Endothelial cell of umbilical vein (primary cell): ENCODE measurements around the gene ZNF525. TPM values are rescaled to one million over a fixed set of nuclear protein-coding genes. Genes with fewer than 3 reads are reported as not detected.
"Not testable (repeated sequence)": the region's sequence is repeated elsewhere in the genome, so short reads cannot be mapped to it uniquely, and the experiment has no call there.

ENCODE experiments used
- BruUV-seq: library from RNA; stranded (reverse); fragments of 400-500 nt; replicated peaks from 2 replicates; lab custom pipeline; 2021; lab: Mats Ljungman, UMichigan
- CTCF ChIA-PET: fragments of 300-600, 350-600 bp; sonication (Branson Sonifier 250); formaldehyde crosslinking; loops from one replicate; lab custom pipeline; 2021; ENCODE audit warnings: antibody characterized with exemption, inconsistent platforms; lab: Charles Lee
- POLR2A ChIA-PET: fragments of 300-600, 350-600 bp; sonication (Branson Sonifier 250); formaldehyde crosslinking; loops from one replicate; lab custom pipeline; 2021; ENCODE audit warnings: antibody characterized with exemption, inconsistent platforms; lab: Charles Lee
- DNase-seq: peaks from one replicate; pipeline ENCODE4 v3.0.0-alpha.2; 2011; ENCODE audit warnings: low read depth, low spot score
- FAIRE-seq: peaks from 2 replicates; lab custom pipeline; 2011; peaks lifted over from hg19 to GRCh38; lab: Jason Lieb, UNC
- H2AFZ ChIP-seq: 2 replicates; pipeline ENCODE4 v1.6.0; 2012; ENCODE audit warnings: low read depth, low read length, control low read depth, inconsistent platforms
- H3K27ac ChIP-seq: 2 replicates; pipeline ENCODE4 v1.5.1; 2011; ENCODE audit warnings: low read depth, mild to moderate bottlenecking, control low read depth, low read length, moderate library complexity; ENCODE audit not compliant: insufficient read depth
- H3K27me3 ChIP-seq, 2 experiments: 2 replicates each; pipeline versions ENCODE4 v1.6.0 to v1.6.1; 2011; ENCODE audit warnings: low read length in 2 of 2, mixed read lengths in 1 of 2; ENCODE audit not compliant: control insufficient read depth in 2 of 2, insufficient read depth in 2 of 2
- H3K36me3 ChIP-seq, 2 experiments: 2 replicates in 1 of 2; 3 replicates in 1 of 2; pipeline ENCODE4 v1.5.1; 2011; ENCODE audit warnings: low read length in 2 of 2, mild to moderate bottlenecking in 1 of 2, moderate library complexity in 1 of 2; ENCODE audit not compliant: control insufficient read depth in 2 of 2, insufficient read depth in 2 of 2; ENCODE audit errors: extremely low read depth in 1 of 2
- H3K4me1 ChIP-seq: 3 replicates; pipeline ENCODE4 v1.5.1; 2011; ENCODE audit warnings: mild to moderate bottlenecking, low read length; ENCODE audit not compliant: control insufficient read depth, insufficient read depth; ENCODE audit errors: extremely low read depth
- H3K4me2 ChIP-seq: 2 replicates; pipeline ENCODE4 v1.6.1; 2011; ENCODE audit warnings: low read length, control low read depth, mixed read lengths; ENCODE audit not compliant: insufficient read depth
- H3K4me3 ChIP-seq, 3 experiments: fragments of 200-600 bp in 1 of 3; sonication (generic), shearing (Covaris generic) in 1 of 3; replicated peaks in 1 of 3; 2 replicates each; pipeline ENCODE4 v1.5.1; 2011 to 2016; ENCODE audit warnings: control low read depth in 3 of 3, low read length in 3 of 3, mild to moderate bottlenecking in 2 of 3, inconsistent platforms in 1 of 3, low read depth in 1 of 3, moderate library complexity in 1 of 3; ENCODE audit not compliant: insufficient read depth in 1 of 3
- H3K79me2 ChIP-seq: 2 replicates; pipeline ENCODE4 v1.6.0; 2012; ENCODE audit warnings: low read length, inconsistent platforms; ENCODE audit not compliant: control insufficient read depth, insufficient read depth
- H3K9ac ChIP-seq: replicated peaks from 2 replicates; pipeline ENCODE3; 2011; ENCODE audit warnings: low read length, control low read depth; ENCODE audit not compliant: insufficient read depth; ENCODE audit errors: extremely low read depth
- H3K9me1 ChIP-seq: replicated peaks from 3 replicates; pipeline ENCODE4 v1.6.0; 2011; ENCODE audit warnings: mild to moderate bottlenecking, low read length; ENCODE audit not compliant: control insufficient read depth, insufficient read depth; ENCODE audit errors: extremely low read depth
- H3K9me3 ChIP-seq: replicated peaks from 2 replicates; pipeline ENCODE4 v1.5.1; 2012; ENCODE audit warnings: low read length, inconsistent platforms; ENCODE audit not compliant: control insufficient read depth, insufficient read depth
- H4K20me1 ChIP-seq: replicated peaks from 2 replicates; pipeline ENCODE3; 2011; ENCODE audit warnings: mild to moderate bottlenecking, low read length; ENCODE audit not compliant: control insufficient read depth, insufficient read depth; ENCODE audit errors: extremely low read depth
- CTCF ChIP-seq, 2 donors: IDR thresholded peaks; 1 replicate in 1 of 2; 2 replicates in 1 of 2; pipeline ENCODE4 v1.5.1; 2011; ENCODE audit warnings: low read length in 2 of 2, mild to moderate bottlenecking in 2 of 2, moderate library complexity in 2 of 2, control low read depth in 1 of 2, inconsistent platforms in 1 of 2, low read depth in 1 of 2; ENCODE audit not compliant: insufficient read depth in 1 of 2; ENCODE audit errors: extremely low read depth in 1 of 2
- EZH2 ChIP-seq: IDR thresholded peaks from 2 replicates; pipeline ENCODE4 v1.6.1; 2012; ENCODE audit warnings: borderline replicate concordance, low read depth, mild to moderate bottlenecking, moderate library complexity, low read length, inconsistent platforms; ENCODE audit not compliant: severe bottlenecking
- FOS ChIP-seq: IDR thresholded peaks from 2 replicates; pipeline ENCODE4 v1.6.1; 2011; ENCODE audit warnings: mild to moderate bottlenecking, low read length, moderate library complexity, borderline replicate concordance; ENCODE audit not compliant: insufficient read depth
- GATA2 ChIP-seq: IDR thresholded peaks from 2 replicates; pipeline ENCODE4 v1.7.0; 2011; ENCODE audit warnings: low read depth, mild to moderate bottlenecking, moderate library complexity, mixed read lengths, low read length; ENCODE audit not compliant: insufficient read length, insufficient read depth
- JUN ChIP-seq: IDR thresholded peaks from 2 replicates; pipeline ENCODE4 v1.6.1; 2011; ENCODE audit warnings: borderline replicate concordance, low read depth; ENCODE audit not compliant: insufficient read length, insufficient read depth
- MAX ChIP-seq: IDR thresholded peaks from 2 replicates; pipeline ENCODE4 v1.6.1; 2011; ENCODE audit not compliant: insufficient read depth, insufficient read length
- dilution Hi-C: fragments of 300-500 bp; cut with MboI; formaldehyde crosslinking; loops from one replicate; pipeline ENCODE4 v1.15.0; 2019; ENCODE audit warnings: low sequenced_read_pairs; ENCODE audit not compliant: extremely low pct_ligation_motif_present
- intact Hi-C: fragments of 100-400 bp; cut with micrococcal nuclease; formaldehyde crosslinking; loops from one replicate; pipeline ENCODE4 v1.10.0; 2022
- polyA plus RNA-seq, 4 experiments: library from polyadenylated mRNA; depleted of rRNA in 3 of 4; stranded (reverse) in 3 of 4; unstranded in 1 of 4; fragments of >200 nt; gene quantifications; 2 replicates each; pipeline versions ENCODE4 v1.2.1 to v1.2.3, GENCODE V29; 2011 to 2012; ENCODE audit warnings: missing spikeins in 1 of 4
- total RNA-seq: library from RNA; stranded (reverse); gene quantifications from 2 replicates; pipeline ENCODE4 v1.2.3, GENCODE V29; 2021

The ZNF525 gene
- total and polyA plus RNA-seq, 2 donors (not counting 3 experiments of a cell fraction or from before 2014, with no cell fraction given): 0.59 to 3.8 TPM

GRCh38 chr19:53357821-53358581, 7.5 kb upstream of the ZNF525 start:
- Histone ChIP-seq H3K79me2 (no peaks in the 10 kb centered on the region), H3K9ac (no peak overlapping the region), H3K9me3 (no peaks in the 10 kb centered on the region), H3K27me3 (no peaks in the 10 kb centered on the region), H3K9me1 (no peaks in the 10 kb centered on the region), H3K36me3 (no peaks in the 10 kb centered on the region), H4K20me1 (no peaks in the 10 kb centered on the region), H3K4me1 (no peaks in the 10 kb centered on the region), H3K4me2 (no peak overlapping the region), H3K27ac (no peak overlapping the region), H3K4me3 (no peak overlapping the region), H2AFZ (no peak overlapping the region)
- TF ChIP-seq FOS (no peak), MAX (no peak), CTCF (IDR thresholded peaks at IDR 0.05; ENCODE audit: extremely low read depth in 1 of 2, insufficient read depth in 1 of 2, low read depth in 1 of 2, low read length in 2 of 2) (no peak), GATA2 (no peak), JUN (no peak), EZH2 (no peak)
- DNase-seq (no peak), FAIRE-seq (no peak)
- dilution Hi-C loops (no loop called here), intact Hi-C loops (no loop called here)
- BruUV-seq: no TSS peak
- ChIA-PET CTCF (interaction anchor here (0.7 kb wide), 1 partner anchor 105 kb away, joined by 3 read pairs; no protein-coding TSS in a partner anchor), POLR2A (no interaction called here)

- DNase-seq, BruUV-seq, H2AFZ ChIP-seq, H3K4me1 ChIP-seq, H3K36me3 ChIP-seq, H3K79me2 ChIP-seq, POLR2A ChIA-PET, H3K27ac ChIP-seq, H3K9me3 ChIP-seq, H3K9ac ChIP-seq, H3K9me1 ChIP-seq, H3K27me3 ChIP-seq, H3K4me2 ChIP-seq, H3K4me3 ChIP-seq, FAIRE-seq, dilution Hi-C loops, H4K20me1 ChIP-seq: not testable (repeated sequence)
- CTCF ChIA-PET: interaction anchor here (2.9 kb wide), 1 partner anchor 165 kb away, joined by 19 read pairs; no protein-coding TSS in a partner anchor
- intact Hi-C loops: loop anchor here (5.0 to 10.0 kb wide), 2 partner anchors 105 to 283 kb away; partner anchors contain the start of genes VN1R2 and ZNF677
Measured at GRCh38 chr19:53360056-53360455, 5.4 kb upstream of the ZNF525 start.
